ENCODE data around the gene DLG2. TPM values are rescaled to one million over a fixed set of nuclear protein-coding genes. Genes with fewer than 3 reads are reported as not detected.
"Not testable (repeated sequence)": the region's sequence is repeated elsewhere in the genome, so short reads cannot be mapped to it uniquely, and the experiment has no call there.

DLG2 gene
- total RNA-seq, 2 experiments from 2014 or later, result 6.9 to 8.2 TPM

DNA sequence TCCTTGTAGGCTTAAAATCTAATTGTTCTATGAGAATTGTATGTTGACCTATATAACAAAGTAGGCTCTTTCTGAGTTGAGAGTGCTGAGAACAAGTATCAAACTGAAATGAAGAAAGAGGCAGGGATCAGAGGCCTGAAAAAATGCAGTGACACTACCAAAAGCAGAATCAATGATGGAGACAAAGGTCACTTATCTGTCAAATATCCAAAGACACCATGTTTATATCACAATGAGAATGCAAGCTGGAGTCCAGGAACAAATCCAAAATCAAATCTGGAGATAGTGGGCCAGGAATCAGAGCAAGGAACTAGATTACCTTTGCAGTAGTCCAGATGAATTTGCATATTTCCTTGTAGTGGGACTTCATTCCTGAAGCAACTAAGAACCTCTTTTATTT, 377.7 kb downstream of the DLG2 start:
- ChIA-PET CTCF (ENCODE audit: unreplicated experiment) (no interaction called here), POLR2A (no interaction called here)
- intact Hi-C loops (cut with micrococcal nuclease; ENCODE audit: unreplicated experiment), result no loop called here
- no peak overlapping the region for H3K4me2 ChIP-seq (ENCODE audit: low read length)
- no TSS peak for BruUV-seq (replicated peaks)
- H3K27ac ChIP-seq (ENCODE audit: low read depth, low read length, poor library complexity, severe bottlenecking), result no peak overlapping the region
- TF ChIP-seq, protein P1, sequence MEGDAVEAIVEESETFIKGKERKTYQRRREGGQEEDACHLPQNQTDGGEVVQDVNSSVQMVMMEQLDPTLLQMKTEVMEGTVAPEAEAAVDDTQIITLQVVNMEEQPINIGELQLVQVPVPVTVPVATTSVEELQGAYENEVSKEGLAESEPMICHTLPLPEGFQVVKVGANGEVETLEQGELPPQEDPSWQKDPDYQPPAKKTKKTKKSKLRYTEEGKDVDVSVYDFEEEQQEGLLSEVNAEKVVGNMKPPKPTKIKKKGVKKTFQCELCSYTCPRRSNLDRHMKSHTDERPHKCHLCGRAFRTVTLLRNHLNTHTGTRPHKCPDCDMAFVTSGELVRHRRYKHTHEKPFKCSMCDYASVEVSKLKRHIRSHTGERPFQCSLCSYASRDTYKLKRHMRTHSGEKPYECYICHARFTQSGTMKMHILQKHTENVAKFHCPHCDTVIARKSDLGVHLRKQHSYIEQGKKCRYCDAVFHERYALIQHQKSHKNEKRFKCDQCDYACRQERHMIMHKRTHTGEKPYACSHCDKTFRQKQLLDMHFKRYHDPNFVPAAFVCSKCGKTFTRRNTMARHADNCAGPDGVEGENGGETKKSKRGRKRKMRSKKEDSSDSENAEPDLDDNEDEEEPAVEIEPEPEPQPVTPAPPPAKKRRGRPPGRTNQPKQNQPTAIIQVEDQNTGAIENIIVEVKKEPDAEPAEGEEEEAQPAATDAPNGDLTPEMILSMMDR (conservative IDR thresholded peaks at IDR 0.05; ENCODE audit: low read length), result no peak
- TF ChIP-seq EZH2phosphoT487 (IDR thresholded peaks at IDR 0.05; ENCODE audit: borderline replicate concordance, low read depth, low read length), result no peak
- no peaks in the 10 kb centered on the region for H3K36me3 ChIP-seq (ENCODE audit: insufficient read depth, low read length)
- no peaks in the 10 kb centered on the region for H3K9me3 ChIP-seq (ENCODE audit: low read length)
- no peak overlapping the region for H2AFZ ChIP-seq (ENCODE audit: low read length)
- no peaks in the 10 kb centered on the region for H4K20me1 ChIP-seq (ENCODE audit: insufficient read depth, low read length)
- no peaks in the 10 kb centered on the region for H3K4me1 ChIP-seq (ENCODE audit: insufficient read depth, low read length, poor library complexity, severe bottlenecking)
- DNase-seq (ENCODE audit: low spot score), result no peak
- H3K79me2 ChIP-seq (ENCODE audit: insufficient read depth, low read depth, low read length), result no peaks in the 10 kb centered on the region
- no peaks in the 10 kb centered on the region for H3K9me2 ChIP-seq (ENCODE audit: insufficient read depth, low read length)
- no peak overlapping the region for H3K4me3 ChIP-seq (ENCODE audit: low read depth, low read length, poor library complexity, severe bottlenecking)

DNA sequence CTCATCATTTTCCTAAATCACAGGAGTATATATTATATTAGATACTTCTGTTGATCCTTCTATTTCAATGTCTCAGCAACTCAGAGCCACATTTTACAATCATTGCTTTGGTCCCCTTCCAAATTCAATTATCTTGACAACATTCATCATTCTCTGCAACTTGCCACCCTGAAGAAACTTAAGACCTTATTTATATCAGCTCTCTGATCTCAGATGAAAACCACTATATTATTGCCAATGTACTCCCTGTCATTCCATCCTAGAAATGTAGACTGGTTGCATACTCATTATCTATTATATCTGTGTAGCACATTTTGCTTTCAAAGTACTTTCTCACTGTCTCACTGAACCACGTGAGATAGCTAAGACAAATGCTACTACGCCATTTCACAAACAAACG, 379.3 kb downstream of the DLG2 start:
- Histone ChIP-seq H2AFZ (ENCODE audit: low read length) (no peak overlapping the region), H3K4me1 (ENCODE audit: insufficient read depth, low read length, poor library complexity, severe bottlenecking) (no peaks in the 10 kb centered on the region), H3K9me2 (ENCODE audit: insufficient read depth, low read length) (no peaks in the 10 kb centered on the region), H3K4me2 (ENCODE audit: low read length) (no peak overlapping the region), H3K4me3 (ENCODE audit: low read depth, low read length, poor library complexity, severe bottlenecking) (no peak overlapping the region), H3K9me3 (ENCODE audit: low read length) (no peaks in the 10 kb centered on the region), H3K36me3 (ENCODE audit: insufficient read depth, low read length) (no peaks in the 10 kb centered on the region), H3K27ac (ENCODE audit: low read depth, low read length, poor library complexity, severe bottlenecking) (no peak overlapping the region), H3K79me2 (ENCODE audit: insufficient read depth, low read depth, low read length) (no peaks in the 10 kb centered on the region), H4K20me1 (ENCODE audit: insufficient read depth, low read length) (no peaks in the 10 kb centered on the region)
- POLR2A ChIA-PET, result no interaction called here
- TF ChIP-seq, protein P1 (conservative IDR thresholded peaks at IDR 0.05; ENCODE audit: low read length), result no peak
- TF ChIP-seq EZH2phosphoT487 (IDR thresholded peaks at IDR 0.05; ENCODE audit: borderline replicate concordance, low read depth, low read length), result no peak
- DNase-seq (ENCODE audit: low spot score), result no peak
- intact Hi-C loops (cut with micrococcal nuclease; ENCODE audit: unreplicated experiment), result no loop called here
- no TSS peak for BruUV-seq (replicated peaks)
- CTCF ChIA-PET (ENCODE audit: unreplicated experiment), result no interaction called here

DNA sequence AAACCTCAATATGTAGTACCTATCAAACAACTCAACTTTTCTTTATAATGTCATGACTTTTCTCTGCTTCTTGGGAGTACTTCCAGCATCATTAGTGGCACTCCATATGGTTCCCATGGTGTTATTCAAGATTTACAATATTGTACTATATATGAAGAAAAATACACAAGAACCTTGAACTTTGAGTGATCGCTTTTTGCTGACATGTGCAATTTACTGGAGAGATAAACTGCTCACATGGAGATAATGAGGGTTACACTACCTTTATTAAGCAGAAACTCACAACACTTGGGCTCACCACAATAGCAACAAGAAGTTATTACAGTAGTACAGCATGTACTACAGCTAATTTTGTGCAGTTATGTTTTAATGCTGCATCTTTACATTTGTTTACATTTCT, 388.2 kb downstream of the DLG2 start:
- H3K36me3 ChIP-seq (ENCODE audit: insufficient read depth, low read length), result no peaks in the 10 kb centered on the region
- no peak overlapping the region for H3K4me3 ChIP-seq (ENCODE audit: low read depth, low read length, poor library complexity, severe bottlenecking)
- intact Hi-C loops (cut with micrococcal nuclease; ENCODE audit: unreplicated experiment), result no loop called here
- no peaks in the 10 kb centered on the region for H3K4me1 ChIP-seq (ENCODE audit: insufficient read depth, low read length, poor library complexity, severe bottlenecking)
- H3K9me2 ChIP-seq (ENCODE audit: insufficient read depth, low read length), result no peaks in the 10 kb centered on the region
- POLR2A ChIA-PET, result no interaction called here
- CTCF ChIA-PET (ENCODE audit: unreplicated experiment), result no interaction called here
- TF ChIP-seq EZH2phosphoT487 (IDR thresholded peaks at IDR 0.05; ENCODE audit: borderline replicate concordance, low read depth, low read length), result no peak
- TF ChIP-seq, protein P1 (conservative IDR thresholded peaks at IDR 0.05; ENCODE audit: low read length), result no peak
- H3K9me3 ChIP-seq (ENCODE audit: low read length), result no peaks in the 10 kb centered on the region
- no peaks in the 10 kb centered on the region for H4K20me1 ChIP-seq (ENCODE audit: insufficient read depth, low read length)
- no peak overlapping the region for H2AFZ ChIP-seq (ENCODE audit: low read length)
- no peak overlapping the region for H3K27ac ChIP-seq (ENCODE audit: low read depth, low read length, poor library complexity, severe bottlenecking)
- DNase-seq (ENCODE audit: low spot score), result no peak
- H3K79me2 ChIP-seq (ENCODE audit: insufficient read depth, low read depth, low read length), result no peaks in the 10 kb centered on the region
- no TSS peak for BruUV-seq (replicated peaks)
- H3K4me2 ChIP-seq (ENCODE audit: low read length), result no peak overlapping the region

DNA sequence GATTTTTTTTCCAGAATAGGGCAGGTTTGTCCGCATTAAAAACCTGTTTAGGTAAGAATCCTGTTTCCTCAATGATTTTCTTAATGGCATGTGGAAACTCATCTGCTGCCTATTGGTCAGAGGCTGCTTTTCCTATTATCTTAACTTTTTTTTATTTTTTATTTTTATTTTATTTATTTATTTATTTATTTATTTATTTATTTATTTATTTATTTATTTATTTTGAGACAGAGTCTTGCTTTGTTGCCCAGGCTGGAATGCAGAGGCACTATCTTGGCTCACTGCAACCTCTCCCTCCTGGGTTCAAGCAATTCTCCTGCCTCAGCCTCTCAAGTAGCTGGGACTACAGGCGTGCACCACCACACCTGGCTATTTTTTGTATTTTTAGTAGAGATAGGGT, 389.1 kb downstream of the DLG2 start:
- CTCF ChIA-PET (ENCODE audit: unreplicated experiment); POLR2A ChIA-PET: not testable (repeated sequence)

More for the DNA sequence above, 389.1 kb downstream of the DLG2 start:
- H3K9me3 ChIP-seq (ENCODE audit: low read length); intact Hi-C loops (cut with micrococcal nuclease; ENCODE audit: unreplicated experiment); H3K27ac ChIP-seq (ENCODE audit: low read depth, low read length, poor library complexity, severe bottlenecking); H3K4me3 ChIP-seq (ENCODE audit: low read depth, low read length, poor library complexity, severe bottlenecking); DNase-seq (ENCODE audit: low spot score); H3K4me1 ChIP-seq (ENCODE audit: insufficient read depth, low read length, poor library complexity, severe bottlenecking); H4K20me1 ChIP-seq (ENCODE audit: insufficient read depth, low read length); H3K36me3 ChIP-seq (ENCODE audit: insufficient read depth, low read length); H3K9me2 ChIP-seq (ENCODE audit: insufficient read depth, low read length); H2AFZ ChIP-seq (ENCODE audit: low read length); H3K79me2 ChIP-seq (ENCODE audit: insufficient read depth, low read depth, low read length); H3K4me2 ChIP-seq (ENCODE audit: low read length); BruUV-seq (replicated peaks): not testable (repeated sequence)
